CD4-positive, alpha-beta T cell treated with Interleukin-15 for 1 hour (primary cell): ENCODE measurements around the gene SLC39A13.
A peak's percentile ranks its signal among the peaks of the same experiment; 100 is the strongest.

Experiments used
- DNase-seq: peaks from one replicate; pipeline ENCODE4 v3.0.0-alpha.2; 2020

The SLC39A13 gene

GRCh38 chr11:47406896-47407745, 1.3 kb upstream of the SLC39A13 start:
- no peak for DNase-seq

- no peak for DNase-seq
Observed at GRCh38 chr11:47408598-47409439, 429 bp downstream of the SLC39A13 start.

GRCh38 chr11:47409440-47410369, 1.3 kb downstream of the SLC39A13 start:
- no peak for DNase-seq

GRCh38 chr11:47410370-47411264, 2.2 kb downstream of the SLC39A13 start:
- no peak for DNase-seq

GRCh38 chr11:47411884-47412746, 3.7 kb downstream of the SLC39A13 start:
- DNase-seq, result peak; percentile 53

GRCh38 chr11:47413351-47413750, 5.0 kb downstream of the SLC39A13 start:
- DNase-seq, result no peak

- DNase-seq, result no peak
Observed at GRCh38 chr11:47413908-47414684, 5.7 kb downstream of the SLC39A13 start.

- DNase-seq, result no peak
Observed at GRCh38 chr11:47414685-47415070, 6.3 kb downstream of the SLC39A13 start.

- no peak for DNase-seq
Observed at GRCh38 chr11:47415091-47415854, 6.9 kb downstream of the SLC39A13 start.

GRCh38 chr11:47415949-47416472, 7.6 kb downstream of the SLC39A13 start:
- DNase-seq, result no peak

GRCh38 chr11:47417712-47418111, 9.3 kb downstream of the SLC39A13 start:
- DNase-seq, result no peak

GRCh38 chr11:47418454-47419259, 10.3 kb downstream of the SLC39A13 start:
- no peak for DNase-seq

- no peak for DNase-seq
Observed at GRCh38 chr11:47425611-47426010, 17.2 kb downstream of the SLC39A13 start.

- peak; percentile 96 for DNase-seq
Observed at GRCh38 chr11:47426062-47426956, 17.9 kb downstream of the SLC39A13 start, which contains the start of gene PSMC3. TSS of gene PSMC3 (minus strand) at chr11:47426439. CDS start at chr11:47426279, 160 bp downstream.

GRCh38 chr11:47430524-47430923, 22.1 kb downstream of the SLC39A13 start:
- no peak for DNase-seq

- DNase-seq, result no peak
Observed at GRCh38 chr11:47431356-47432083, 23.1 kb downstream of the SLC39A13 start.
